Effector memory CD8-positive, alpha-beta T cell (primary cell): Measurements from ENCODE around the gene ASCC1.
"Not testable (repeated sequence)": the region's sequence is repeated elsewhere in the genome, so short reads cannot be mapped to it uniquely, and the experiment has no call there.

Experiments used
- ATAC-seq: fragments of 150-1000 bp; cut with Tn5 transposase; replicated peaks from 2 replicates; pipeline ENCODE4 v1.10.0; 2021; ENCODE audit warnings: mild to moderate bottlenecking, moderate library complexity
- DNase-seq, 3 experiments: peaks; one replicate each; pipeline ENCODE4 v3.0.0; 2021
- H3K27ac Mint-ChIP-seq, 2 donors: one replicate each; pipeline ENCODE4 v1.8.0; 2022; ENCODE audit warnings: mild to moderate bottlenecking in 2 of 2, mixed read lengths in 2 of 2, moderate library complexity in 2 of 2
- H3K27me3 Mint-ChIP-seq, 2 donors: one replicate each; pipeline ENCODE4 v1.8.0; 2022; ENCODE audit warnings: mixed read lengths in 2 of 2
- H3K36me3 Mint-ChIP-seq: one replicate; pipeline ENCODE4 v1.8.0; 2022; ENCODE audit warnings: mild to moderate bottlenecking, moderate library complexity, mixed read lengths; ENCODE audit not compliant: insufficient read depth
- H3K4me1 Mint-ChIP-seq, 2 donors: one replicate each; pipeline ENCODE4 v1.8.0; 2022; ENCODE audit warnings: low read depth in 2 of 2, mixed read lengths in 2 of 2
- H3K4me3 Mint-ChIP-seq, 2 donors: one replicate each; pipeline ENCODE4 v1.8.0; 2022; ENCODE audit warnings: mild to moderate bottlenecking in 2 of 2, mixed read lengths in 2 of 2, moderate library complexity in 2 of 2
- H3K9me3 Mint-ChIP-seq, 2 donors: one replicate each; pipeline ENCODE4 v1.8.0; 2022; ENCODE audit warnings: mixed read lengths in 2 of 2

ASCC1 gene

GRCh38 chr10:72241691-72242252 is 25.7 kb upstream of the ASCC1 start:
- DNase-seq (no peak), ATAC-seq (no peak)
- no peak overlapping the region for H3K4me3 Mint-ChIP-seq
- H3K27ac Mint-ChIP-seq, result peak overlapping the region in 1 of 2 donors; percentile 86
- H3K27me3 Mint-ChIP-seq, result no peaks in the 10 kb centered on the region
- H3K36me3 Mint-ChIP-seq, result peaks cover 3% of the 10 kb centered on the region
- H3K4me1 Mint-ChIP-seq, result peaks cover 40 to 44% of the 10 kb centered on the region in 2 donors
- H3K9me3 Mint-ChIP-seq, result no peaks in the 10 kb centered on the region

GRCh38 chr10:72240371-72240770 is 24.3 kb upstream of the ASCC1 start:
- peaks cover 31 to 37% of the 10 kb centered on the region in 2 donors for H3K4me1 Mint-ChIP-seq
- peaks cover 15% of the 10 kb centered on the region for H3K36me3 Mint-ChIP-seq
- H3K27me3 Mint-ChIP-seq, result no peaks in the 10 kb centered on the region
- no peaks in the 10 kb centered on the region for H3K9me3 Mint-ChIP-seq
- ATAC-seq, result no peak
- H3K27ac Mint-ChIP-seq, result no peak overlapping the region
- DNase-seq, result no peak
- no peak overlapping the region for H3K4me3 Mint-ChIP-seq

- no peak overlapping the region for H3K4me3 Mint-ChIP-seq
- H3K27ac Mint-ChIP-seq, result peak overlapping the region in 1 of 2 donors; percentile 47
- no peaks in the 10 kb centered on the region for H3K9me3 Mint-ChIP-seq
- no peaks in the 10 kb centered on the region for H3K27me3 Mint-ChIP-seq
- H3K36me3 Mint-ChIP-seq, result peaks cover 25% of the 10 kb centered on the region
- ATAC-seq (no peak), DNase-seq (no peak)
- peaks cover 24 to 28% of the 10 kb centered on the region in 2 donors for H3K4me1 Mint-ChIP-seq
These were observed 23.3 kb upstream of the ASCC1 start for GRCh38 chr10:72239409-72239808.

GRCh38 chr10:72238392-72239175 is 22.5 kb upstream of the ASCC1 start:
- Mint-ChIP-seq H3K27ac (no peak overlapping the region), H3K4me3 (no peak overlapping the region), H3K9me3 (no peaks in the 10 kb centered on the region), H3K4me1 (peaks cover 19 to 22% of the 10 kb centered on the region in 2 donors), H3K36me3 (peaks cover 33% of the 10 kb centered on the region), H3K27me3 (no peaks in the 10 kb centered on the region)
- ATAC-seq, result no peak
- no peak for DNase-seq

- no peak overlapping the region for H3K4me3 Mint-ChIP-seq
- no peaks in the 10 kb centered on the region for H3K9me3 Mint-ChIP-seq
- H3K4me1 Mint-ChIP-seq, result peaks cover 5 to 7% of the 10 kb centered on the region in 2 donors
- ATAC-seq (no peak), DNase-seq (no peak)
- peak overlapping the region in 1 of 2 donors; percentile 16 for H3K27ac Mint-ChIP-seq
- H3K36me3 Mint-ChIP-seq, result peaks cover 62% of the 10 kb centered on the region
- H3K27me3 Mint-ChIP-seq, result no peaks in the 10 kb centered on the region
These were observed 19.6 kb upstream of the ASCC1 start for GRCh38 chr10:72235544-72236279.

GRCh38 chr10:72234560-72235095 is 18.6 kb upstream of the ASCC1 start:
- H3K27ac Mint-ChIP-seq, result peak overlapping the region in 1 of 2 donors; percentile 16
- H3K36me3 Mint-ChIP-seq, result peaks cover 71% of the 10 kb centered on the region
- H3K4me3 Mint-ChIP-seq, result no peak overlapping the region
- no peaks in the 10 kb centered on the region for H3K9me3 Mint-ChIP-seq
- no peaks in the 10 kb centered on the region for H3K27me3 Mint-ChIP-seq
- peaks cover 5 to 8% of the 10 kb centered on the region in 2 donors for H3K4me1 Mint-ChIP-seq
- no peak for ATAC-seq
- DNase-seq, result no peak

- Mint-ChIP-seq H3K4me1 (peaks cover 4 to 14% of the 10 kb centered on the region in 2 donors), H3K27ac (peak overlapping the region in 1 of 2 donors; percentile 28), H3K36me3 (peaks cover 75% of the 10 kb centered on the region), H3K9me3 (no peaks in the 10 kb centered on the region), H3K27me3 (no peaks in the 10 kb centered on the region), H3K4me3 (no peak overlapping the region)
- ATAC-seq, result no peak
- no peak for DNase-seq
These were observed 17.5 kb upstream of the ASCC1 start for GRCh38 chr10:72233621-72234020.

GRCh38 chr10:72229261-72230251 is 13.5 kb upstream of the ASCC1 start:
- DNase-seq, result no peak
- Mint-ChIP-seq H3K4me1 (peaks cover 8 to 29% of the 10 kb centered on the region in 2 donors), H3K9me3 (no peaks in the 10 kb centered on the region), H3K27me3 (no peaks in the 10 kb centered on the region), H3K27ac (peak overlapping the region in 1 of 2 donors; percentile 11), H3K36me3 (peaks cover 67% of the 10 kb centered on the region), H3K4me3 (no peak overlapping the region)
- ATAC-seq, result no peak

- DNase-seq (no peak), ATAC-seq (no peak)
- Mint-ChIP-seq H3K27me3 (no peaks in the 10 kb centered on the region), H3K9me3 (no peaks in the 10 kb centered on the region), H3K4me3 (no peak overlapping the region), H3K27ac (peak overlapping the region in 1 of 2 donors; percentile 19), H3K36me3 (peaks cover 65% of the 10 kb centered on the region), H3K4me1 (peaks cover 8 to 36% of the 10 kb centered on the region in 2 donors)
These were observed 12.3 kb upstream of the ASCC1 start for GRCh38 chr10:72228318-72228751.

- no peaks in the 10 kb centered on the region for H3K27me3 Mint-ChIP-seq
- no peak overlapping the region for H3K4me3 Mint-ChIP-seq
- H3K36me3 Mint-ChIP-seq, result peaks cover 64% of the 10 kb centered on the region
- H3K9me3 Mint-ChIP-seq, result no peaks in the 10 kb centered on the region
- H3K27ac Mint-ChIP-seq, result peak overlapping the region in 1 of 2 donors; percentile 28
- ATAC-seq, result no peak
- peaks cover 8 to 40% of the 10 kb centered on the region in 2 donors for H3K4me1 Mint-ChIP-seq
- no peak for DNase-seq
These were observed 11.8 kb upstream of the ASCC1 start for GRCh38 chr10:72227826-72228225.

- Mint-ChIP-seq H3K27me3 (no peaks in the 10 kb centered on the region), H3K4me1 (peaks cover 8 to 40% of the 10 kb centered on the region in 2 donors), H3K27ac (peak overlapping the region; percentile 41 to 82), H3K9me3 (no peaks in the 10 kb centered on the region), H3K36me3 (peaks cover 60% of the 10 kb centered on the region), H3K4me3 (peak overlapping the region in 1 of 2 donors; percentile 29)
- DNase-seq (no peak), ATAC-seq (no peak)
These were observed 10.4 kb upstream of the ASCC1 start for GRCh38 chr10:72226418-72227027.

GRCh38 chr10:72224191-72224590 is 8.1 kb upstream of the ASCC1 start:
- not testable (repeated sequence) for H3K4me3 Mint-ChIP-seq, DNase-seq, ATAC-seq, H3K27ac Mint-ChIP-seq, H3K27me3 Mint-ChIP-seq, H3K9me3 Mint-ChIP-seq
- Mint-ChIP-seq H3K36me3 (peaks cover 63% of the 10 kb centered on the region), H3K4me1 (peaks cover 9 to 35% of the 10 kb centered on the region in 2 donors)
